Fibroblast of lung (primary cell): ENCODE results near the gene ANXA4. TPM values are rescaled to one million over a fixed set of nuclear protein-coding genes. Genes with fewer than 3 reads are reported as not detected.
"Not testable (repeated sequence)": the region's sequence is repeated elsewhere in the genome, so short reads cannot be mapped to it uniquely, and the experiment has no call there.

Source experiments
- DNase-seq, 2 donors: peaks; one replicate each; pipeline versions ENCODE4 v3.0.0 to v3.0.0-alpha.2; 2010; ENCODE audit warnings: low read depth in 2 of 2
- H2AFZ ChIP-seq: 2 replicates; pipeline ENCODE4 v1.5.1; 2012; ENCODE audit warnings: low read length, control low read depth, inconsistent platforms
- H3K27ac ChIP-seq: 2 replicates; pipeline ENCODE4 v1.5.1; 2011; ENCODE audit warnings: low read length, control low read depth; ENCODE audit not compliant: insufficient read depth
- H3K27me3 ChIP-seq: 2 replicates; pipeline ENCODE4 v1.5.1; 2011; ENCODE audit warnings: mild to moderate bottlenecking, low read length; ENCODE audit not compliant: control insufficient read depth, insufficient read depth
- H3K36me3 ChIP-seq: 2 replicates; pipeline ENCODE4 v1.5.1; 2011; ENCODE audit warnings: low read length; ENCODE audit not compliant: control insufficient read depth, insufficient read depth
- H3K4me1 ChIP-seq: 2 replicates; pipeline ENCODE4 v1.5.1; 2011; ENCODE audit warnings: low read length; ENCODE audit not compliant: control insufficient read depth, insufficient read depth; ENCODE audit errors: extremely low read depth
- H3K4me2 ChIP-seq: 2 replicates; pipeline ENCODE4 v1.5.1; 2011; ENCODE audit warnings: low read length, control low read depth; ENCODE audit not compliant: insufficient read depth; ENCODE audit errors: extremely low read depth
- H3K4me3 ChIP-seq, 4 experiments: fragments of 200-600 bp in 1 of 4; sonication (generic) in 1 of 4; replicated peaks in 1 of 4; 2 replicates each; pipeline ENCODE4 v1.5.1; 2011 to 2016; ENCODE audit warnings: low read length in 4 of 4, low read depth in 3 of 4, mild to moderate bottlenecking in 3 of 4, control low read depth in 2 of 4, inconsistent platforms in 1 of 4, mixed read lengths in 1 of 4; ENCODE audit not compliant: insufficient read depth in 1 of 4; ENCODE audit errors: control extremely low read depth in 1 of 4
- H3K79me2 ChIP-seq: 2 replicates; pipeline ENCODE4 v1.5.1; 2012; ENCODE audit warnings: mild to moderate bottlenecking, low read length, inconsistent platforms; ENCODE audit not compliant: control insufficient read depth, insufficient read depth
- H3K9ac ChIP-seq: 2 replicates; pipeline ENCODE4 v1.5.1; 2011; ENCODE audit warnings: mild to moderate bottlenecking, low read length, control low read depth; ENCODE audit not compliant: insufficient read depth
- H3K9me3 ChIP-seq: 2 replicates; pipeline ENCODE4 v1.5.1; 2012; ENCODE audit warnings: low read depth, low read length; ENCODE audit not compliant: control insufficient read depth, insufficient read depth
- H4K20me1 ChIP-seq: 2 replicates; pipeline ENCODE4 v1.5.1; 2011; ENCODE audit warnings: low read length; ENCODE audit not compliant: control insufficient read depth, insufficient read depth; ENCODE audit errors: extremely low read depth
- CTCF ChIP-seq, 2 donors: IDR thresholded peaks in 1 of 2; conservative IDR thresholded peaks in 1 of 2; 1 replicate in 1 of 2; 2 replicates in 1 of 2; pipeline ENCODE4 v1.5.1; 2011 to 2012; ENCODE audit warnings: low read length in 2 of 2, control low read depth in 1 of 2, inconsistent platforms in 1 of 2, low read depth in 1 of 2, mild to moderate bottlenecking in 1 of 2
- EZH2 ChIP-seq: IDR thresholded peaks from 2 replicates; pipeline ENCODE4 v1.5.1; 2012; ENCODE audit warnings: low read length, control low read depth, mild to moderate bottlenecking; ENCODE audit errors: missing control alignments
- polyA plus RNA-seq, 2 donors: library from polyadenylated mRNA; depleted of rRNA in 1 of 2; stranded (reverse) in 1 of 2; unstranded in 1 of 2; fragments of >200 nt; gene quantifications; 2 replicates each; pipeline ENCODE4 v1.2.1, GENCODE V29; 2011 to 2012; ENCODE audit warnings: missing spikeins in 1 of 2
- total RNA-seq: library from RNA; depleted of rRNA; stranded (reverse); fragments of >200 nt; gene quantifications from 2 replicates; pipeline ENCODE4 v1.2.1, GENCODE V29; 2014

ANXA4 gene
- total and polyA plus RNA-seq, 2 donors (not counting 1 experiment from before 2014, with no cell fraction given) = 98.4 to 114 TPM

GRCh38 chr2:69762025-69762424 is 20.1 kb downstream of the ANXA4 start:
- Histone ChIP-seq H3K4me2 (no peak overlapping the region), H3K36me3 (no peaks in the 10 kb centered on the region), H3K9me3 (no peaks in the 10 kb centered on the region), H4K20me1 (no peaks in the 10 kb centered on the region), H2AFZ (no peak overlapping the region), H3K79me2 (no peaks in the 10 kb centered on the region), H3K4me3 (no peak overlapping the region), H3K9ac (no peak overlapping the region), H3K4me1 (peaks cover 12% of the 10 kb centered on the region), H3K27me3 (no peaks in the 10 kb centered on the region), H3K27ac (no peak overlapping the region)
- no peak for DNase-seq
- TF ChIP-seq CTCF (conservative IDR thresholded peaks at IDR 0.05 in 1 of 2, IDR thresholded peaks at IDR 0.05 in 1 of 2; ENCODE audit: low read depth in 1 of 2, low read length in 2 of 2) (no peak), EZH2 (no peak)

GRCh38 chr2:69762513-69763494 is 20.9 kb downstream of the ANXA4 start:
- DNase-seq = no peak
- Histone ChIP-seq H3K36me3 (no peaks in the 10 kb centered on the region), H3K27me3 (no peaks in the 10 kb centered on the region), H3K79me2 (no peaks in the 10 kb centered on the region), H2AFZ (peak overlapping the region; percentile 60), H3K9ac (no peak overlapping the region), H3K4me2 (peak overlapping the region; percentile 78), H4K20me1 (no peaks in the 10 kb centered on the region), H3K4me1 (peaks cover 17% of the 10 kb centered on the region), H3K27ac (peak overlapping the region; percentile 44), H3K9me3 (no peaks in the 10 kb centered on the region), H3K4me3 (peak overlapping the region in 1 of 4 experiments; percentile 20)
- no peak for TF ChIP-seq EZH2
- no peak for TF ChIP-seq CTCF (conservative IDR thresholded peaks at IDR 0.05 in 1 of 2, IDR thresholded peaks at IDR 0.05 in 1 of 2; ENCODE audit: low read depth in 1 of 2, low read length in 2 of 2)

GRCh38 chr2:69763831-69764230 is 21.9 kb downstream of the ANXA4 start:
- not testable (repeated sequence) for H3K79me2 ChIP-seq, DNase-seq, H3K4me3 ChIP-seq, H3K27me3 ChIP-seq, H3K4me2 ChIP-seq, H2AFZ ChIP-seq, H3K27ac ChIP-seq, H3K9me3 ChIP-seq, H3K9ac ChIP-seq, H3K36me3 ChIP-seq, H4K20me1 ChIP-seq
- peaks cover 21% of the 10 kb centered on the region for H3K4me1 ChIP-seq
